GM12873 (cell line): ENCODE results near the gene CD2.

ENCODE experiments used
- CTCF ChIP-seq: IDR thresholded peaks from 2 replicates; pipeline ENCODE4 v1.5.1; 2012; ENCODE audit warnings: low read depth, mild to moderate bottlenecking, moderate library complexity, low read length, control low read depth; ENCODE audit not compliant: insufficient read depth; ENCODE audit errors: missing control alignments

Gene CD2

GRCh38 chr1:116753312-116753711 is 918 bp upstream of the CD2 start:
- no peak for TF ChIP-seq CTCF

GRCh38 chr1:116755066-116755465 is 836 bp downstream of the CD2 start:
- TF ChIP-seq CTCF, result no peak

GRCh38 chr1:116755681-116756080 is 1.5 kb downstream of the CD2 start:
- no peak for TF ChIP-seq CTCF

- no peak for TF ChIP-seq CTCF
Observed at GRCh38 chr1:116759636-116760035, 5.4 kb downstream of the CD2 start.

- TF ChIP-seq CTCF, result no peak
Observed at GRCh38 chr1:116760487-116760886, 6.3 kb downstream of the CD2 start.

- no peak for TF ChIP-seq CTCF
Observed at GRCh38 chr1:116760996-116761665, 6.9 kb downstream of the CD2 start.

- no peak for TF ChIP-seq CTCF
Observed at GRCh38 chr1:116762281-116762680, 8.1 kb downstream of the CD2 start.
